OCI-LY7 (cell line): ENCODE measurements around the gene MPRIP.

Experiments used
- EZH2phosphoT487 ChIP-seq: fragments of 200-600 bp; sonication (generic); IDR thresholded peaks from 2 replicates; pipeline ENCODE4 v1.6.1; 2018; ENCODE audit warnings: low read depth, borderline replicate concordance, mild to moderate bottlenecking, mixed run types, antibody characterized with exemption, low read length, moderate library complexity, mixed read lengths
- TF ChIP-seq, protein P1 (sequence below): fragments of 200-600 bp; sonication (generic); conservative IDR thresholded peaks from 2 replicates; pipeline ENCODE4 v1.5.1; 2014; ENCODE audit warnings: mild to moderate bottlenecking, antibody characterized with exemption, low read length, moderate library complexity, mixed read lengths

- TF ChIP-seq, protein P1, sequence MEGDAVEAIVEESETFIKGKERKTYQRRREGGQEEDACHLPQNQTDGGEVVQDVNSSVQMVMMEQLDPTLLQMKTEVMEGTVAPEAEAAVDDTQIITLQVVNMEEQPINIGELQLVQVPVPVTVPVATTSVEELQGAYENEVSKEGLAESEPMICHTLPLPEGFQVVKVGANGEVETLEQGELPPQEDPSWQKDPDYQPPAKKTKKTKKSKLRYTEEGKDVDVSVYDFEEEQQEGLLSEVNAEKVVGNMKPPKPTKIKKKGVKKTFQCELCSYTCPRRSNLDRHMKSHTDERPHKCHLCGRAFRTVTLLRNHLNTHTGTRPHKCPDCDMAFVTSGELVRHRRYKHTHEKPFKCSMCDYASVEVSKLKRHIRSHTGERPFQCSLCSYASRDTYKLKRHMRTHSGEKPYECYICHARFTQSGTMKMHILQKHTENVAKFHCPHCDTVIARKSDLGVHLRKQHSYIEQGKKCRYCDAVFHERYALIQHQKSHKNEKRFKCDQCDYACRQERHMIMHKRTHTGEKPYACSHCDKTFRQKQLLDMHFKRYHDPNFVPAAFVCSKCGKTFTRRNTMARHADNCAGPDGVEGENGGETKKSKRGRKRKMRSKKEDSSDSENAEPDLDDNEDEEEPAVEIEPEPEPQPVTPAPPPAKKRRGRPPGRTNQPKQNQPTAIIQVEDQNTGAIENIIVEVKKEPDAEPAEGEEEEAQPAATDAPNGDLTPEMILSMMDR: no peak
- no peak for TF ChIP-seq EZH2phosphoT487
These were observed 37.9 kb downstream of the MPRIP start for GRCh38 chr17:17080181-17080631.
